HCT116 (cell line): ENCODE measurements around the gene TMCC1. TPM values are rescaled to one million over a fixed set of nuclear protein-coding genes. Genes with fewer than 3 reads are reported as not detected.

Experiments used
- ATAC-seq: fragments of 200-7000 bp; cut with Tn5 transposase; 2 replicates; pipeline ENCODE4 v1.9.1; 2020; ENCODE audit warnings: mild to moderate bottlenecking, moderate library complexity
- BruUV-seq: library from RNA; stranded (reverse); fragments of 400-500 nt; replicated peaks from 2 replicates; lab custom pipeline; 2021; lab: Mats Ljungman, UMichigan
- CTCF ChIA-PET: fragments of 300-600 bp; sonication (Branson Sonifier 250); formaldehyde crosslinking; loops from one replicate; lab custom pipeline; 2021; ENCODE audit warnings: antibody characterized with exemption; lab: Charles Lee
- POLR2A ChIA-PET: fragments of 300-600, 350-600 bp; sonication (Branson Sonifier 250); formaldehyde crosslinking; loops from one replicate; lab custom pipeline; 2021; ENCODE audit warnings: antibody characterized with exemption; lab: Charles Lee
- RAD21 ChIA-PET, 2 experiments: fragments of 300-600 bp; sonication (Branson Sonifier 250); formaldehyde crosslinking; loops; one replicate each; lab custom pipeline; 2023; ENCODE audit warnings: low total read pairs in 2 of 2; ENCODE audit not compliant: uncharacterized antibody in 2 of 2, unreplicated experiment in 2 of 2, low non-redundant PET in 1 of 2; lab: Charles Lee
- DNase-seq: peaks from one replicate; pipeline ENCODE4 v3.0.0-alpha.2; 2010; ENCODE audit warnings: low read depth, low spot score
- H2AFZ ChIP-seq: fragments of 200-600 bp; shearing (Covaris generic), sonication (generic); 2 replicates; pipeline ENCODE4 v1.6.1; 2017; ENCODE audit warnings: low read depth, mixed run types, mixed read lengths, antibody characterized with exemption, low read length; ENCODE audit not compliant: poor library complexity, severe bottlenecking
- H3K27ac ChIP-seq: 2 replicates; pipeline ENCODE4 v1.5.1; 2012; ENCODE audit warnings: low read depth, low read length
- H3K27me3 ChIP-seq: fragments of 200-600 bp; sonication (generic); 2 replicates; pipeline ENCODE4 v1.6.1; 2016; ENCODE audit warnings: mixed run types, low read length, mixed read lengths; ENCODE audit not compliant: insufficient read depth
- H3K36me3 ChIP-seq, 2 experiments: fragments of 200-500 bp in 1 of 2; fragments of 200-600 bp in 1 of 2; sonication (Bioruptor generic) in 1 of 2; sonication (generic) in 1 of 2; 2 replicates each; pipeline versions ENCODE4 v1.5.1 to v1.6.1; 2014 to 2016; ENCODE audit warnings: low read length in 2 of 2, inconsistent platforms in 1 of 2, mixed read lengths in 1 of 2, mixed run types in 1 of 2; ENCODE audit not compliant: insufficient read depth in 2 of 2, control insufficient read depth in 1 of 2
- H3K4me1 ChIP-seq, 2 experiments: fragments of 200-600 bp in 1 of 2; sonication (generic) in 1 of 2; 2 replicates each; pipeline versions ENCODE4 v1.5.1 to v1.6.1; 2012 to 2017; ENCODE audit warnings: low read length in 2 of 2, inconsistent platforms in 1 of 2, mild to moderate bottlenecking in 1 of 2, mixed read lengths in 1 of 2, mixed run types in 1 of 2, moderate library complexity in 1 of 2; ENCODE audit not compliant: insufficient read depth in 2 of 2, control insufficient read depth in 1 of 2
- H3K4me2 ChIP-seq: fragments of 200-600 bp; sonication (generic); 2 replicates; pipeline ENCODE4 v1.6.1; 2017; ENCODE audit warnings: mixed run types, low read length, mixed read lengths
- H3K4me3 ChIP-seq, 2 experiments: fragments of 200-600 bp in 1 of 2; sonication (generic) in 1 of 2; replicated peaks in 1 of 2; 2 replicates each; pipeline ENCODE4 v1.5.1; 2011 to 2016; ENCODE audit warnings: low read length in 2 of 2, control low read depth in 1 of 2, low read depth in 1 of 2, mild to moderate bottlenecking in 1 of 2, mixed read lengths in 1 of 2, mixed run types in 1 of 2
- H3K79me2 ChIP-seq: fragments of 200-600 bp; sonication (generic); 2 replicates; pipeline ENCODE4 v1.6.1; 2017; ENCODE audit warnings: mild to moderate bottlenecking, mixed run types, low read length, moderate library complexity, mixed read lengths; ENCODE audit not compliant: insufficient read depth
- H3K9ac ChIP-seq: fragments of 200-600 bp; sonication (generic); 2 replicates; pipeline ENCODE4 v1.6.1; 2016; ENCODE audit warnings: low read length, mixed read lengths
- H3K9me2 ChIP-seq: fragments of 200-600 bp; sonication (generic), shearing (Covaris generic); 2 replicates; pipeline ENCODE4 v1.6.1; 2017; ENCODE audit warnings: mixed run types, mild to moderate bottlenecking, moderate library complexity; ENCODE audit not compliant: insufficient read depth
- H3K9me3 ChIP-seq, 2 experiments: fragments of 200-500 bp in 1 of 2; fragments of 200-600 bp in 1 of 2; sonication (Bioruptor generic) in 1 of 2; sonication (generic) in 1 of 2; 2 replicates each; pipeline ENCODE4 v1.6.1; 2014 to 2017; ENCODE audit warnings: low read length in 2 of 2, mixed read lengths in 2 of 2, inconsistent platforms in 1 of 2, low read depth in 1 of 2, mild to moderate bottlenecking in 1 of 2, mixed run types in 1 of 2, moderate library complexity in 1 of 2; ENCODE audit not compliant: control insufficient read depth in 1 of 2, insufficient read depth in 1 of 2
- H4K20me1 ChIP-seq: fragments of 200-600 bp; sonication (generic), shearing (Covaris generic); 2 replicates; pipeline ENCODE4 v1.6.1; 2017; ENCODE audit warnings: mixed run types, mild to moderate bottlenecking, moderate library complexity; ENCODE audit not compliant: insufficient read depth
- CBX3 ChIP-seq: IDR thresholded peaks from 2 replicates; pipeline ENCODE4 v1.6.1; 2012; ENCODE audit warnings: low read depth
- CEBPB ChIP-seq: IDR thresholded peaks from 2 replicates; pipeline ENCODE4 v1.6.1; 2012; ENCODE audit warnings: low read depth
- EGR1 ChIP-seq: IDR thresholded peaks from 2 replicates; pipeline ENCODE4 v1.6.1; 2012; ENCODE audit warnings: low read depth
- EZH2 ChIP-seq: fragments of 200-600 bp; sonication (generic); IDR thresholded peaks from 2 replicates; pipeline ENCODE4 v1.6.1; 2017; ENCODE audit warnings: antibody characterized with exemption, mixed run types
- TCF7L2 ChIP-seq: IDR thresholded peaks from 2 replicates; pipeline ENCODE4 v1.7.0; 2011; ENCODE audit warnings: borderline replicate concordance, inconsistent platforms; ENCODE audit not compliant: insufficient read depth, insufficient read length; ENCODE audit errors: extremely low read depth
- YY1 ChIP-seq: IDR thresholded peaks from 2 replicates; pipeline ENCODE4 v1.6.1; 2011; ENCODE audit warnings: low read length, low read depth, moderate library complexity, mild to moderate bottlenecking; ENCODE audit not compliant: insufficient replicate concordance; ENCODE audit errors: extremely low read depth
- ZFX ChIP-seq: fragments of 450-650 bp; IDR thresholded peaks from 2 replicates; pipeline ENCODE4 v1.6.1; 2017
- intact Hi-C: fragments of 100-400 bp; cut with micrococcal nuclease; formaldehyde crosslinking; loops from 2 replicates; pipeline ENCODE4 v1.10.0; 2022
- total RNA-seq: library from RNA; stranded (reverse); gene quantifications from one replicate; pipeline ENCODE4 v1.2.1, GENCODE V29; 2021; ENCODE audit not compliant: unreplicated experiment
- TF ChIP-seq, protein P1 (sequence below): IDR thresholded peaks from 2 replicates; pipeline ENCODE4 v1.6.1; 2012; ENCODE audit warnings: low read depth
- TF ChIP-seq, protein P2 (sequence below), 3 experiments: fragments of 200-600 bp in 1 of 3; sonication (generic) in 1 of 3; IDR thresholded peaks in 2 of 3; conservative IDR thresholded peaks in 1 of 3; 2 replicates each; pipeline ENCODE4 v1.5.1; 2012 to 2017; ENCODE audit warnings: low read depth in 2 of 3, low read length in 2 of 3, antibody characterized with exemption in 1 of 3, borderline replicate concordance in 1 of 3, control low read depth in 1 of 3, mild to moderate bottlenecking in 1 of 3, mixed read lengths in 1 of 3, mixed run types in 1 of 3, moderate library complexity in 1 of 3; ENCODE audit not compliant: insufficient read depth in 1 of 3
- TF ChIP-seq, protein P3 (sequence below): IDR thresholded peaks from 2 replicates; pipeline ENCODE4 v1.6.1; 2011; ENCODE audit warnings: mild to moderate bottlenecking, low read length, moderate library complexity; ENCODE audit not compliant: insufficient replicate concordance; ENCODE audit errors: extremely low read depth

Gene TMCC1
- total RNA-seq, 1 experiment from 2014 or later, result 32.5 TPM

DNA sequence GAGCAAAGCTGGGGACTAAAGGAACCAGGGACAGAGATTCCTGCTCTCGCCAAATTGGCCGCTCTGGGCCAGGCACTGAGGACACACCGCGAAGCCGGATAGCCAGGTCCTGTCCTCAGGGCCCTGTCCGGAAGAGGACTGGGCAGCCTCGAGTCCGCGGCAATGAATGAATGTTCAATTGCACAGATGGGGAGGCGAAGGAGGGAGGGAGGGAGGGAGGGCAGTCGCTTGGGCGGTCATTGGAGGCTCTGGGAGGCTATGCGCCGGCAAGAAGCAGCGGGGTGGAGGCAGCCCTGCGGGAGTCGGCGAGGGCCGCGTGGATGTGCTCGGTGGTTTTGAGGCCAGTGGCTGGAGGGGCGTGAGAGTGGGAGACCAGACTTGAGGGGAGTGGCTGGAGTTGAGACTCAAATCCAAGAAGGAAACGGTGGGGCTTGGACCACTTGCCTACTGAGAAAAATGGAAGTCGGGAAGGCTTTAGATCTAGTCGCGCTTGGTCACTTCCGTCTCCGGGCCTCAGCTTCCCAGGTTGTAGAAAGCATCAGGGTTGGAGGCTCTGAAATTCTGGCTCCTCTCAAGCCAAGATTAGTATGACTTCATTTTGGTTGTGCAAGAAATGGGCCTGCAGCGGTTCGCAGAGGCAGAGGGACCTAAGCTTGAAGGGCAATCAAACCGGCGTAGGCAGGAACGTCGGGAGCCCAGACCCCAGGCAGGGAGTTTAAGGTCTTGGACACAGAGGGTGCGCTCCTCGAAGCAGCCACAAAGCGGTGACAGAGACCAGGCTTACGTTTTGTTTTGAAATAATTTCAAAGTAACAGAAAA lies 266.0 kb downstream of the TMCC1 start:
- H3K4me2 ChIP-seq, result peak overlapping the region; percentile 86
- peak overlapping the region; percentile 87 to 97 for H3K4me3 ChIP-seq
- H3K27ac ChIP-seq, result peak overlapping the region; percentile 97
- ATAC-seq (peak; percentile 47), DNase-seq (peak; percentile 61)
- no peaks in the 10 kb centered on the region for H3K27me3 ChIP-seq
- H4K20me1 ChIP-seq, result no peaks in the 10 kb centered on the region
- H3K9ac ChIP-seq, result peak overlapping the region; percentile 97
- H3K79me2 ChIP-seq, result no peaks in the 10 kb centered on the region
- no peaks in the 10 kb centered on the region for H3K9me2 ChIP-seq
- CTCF ChIA-PET, result interaction anchor here (0.5 to 4.3 kb wide), 12 partner anchors 22 to 902 kb away, joined by 3 to 33 read pairs (median 9); no protein-coding TSS in a partner anchor
- peaks cover 15 to 24% of the 10 kb centered on the region in 2 experiments for H3K4me1 ChIP-seq
- H2AFZ ChIP-seq, result peak overlapping the region; percentile 42
- TF ChIP-seq, protein P1, sequence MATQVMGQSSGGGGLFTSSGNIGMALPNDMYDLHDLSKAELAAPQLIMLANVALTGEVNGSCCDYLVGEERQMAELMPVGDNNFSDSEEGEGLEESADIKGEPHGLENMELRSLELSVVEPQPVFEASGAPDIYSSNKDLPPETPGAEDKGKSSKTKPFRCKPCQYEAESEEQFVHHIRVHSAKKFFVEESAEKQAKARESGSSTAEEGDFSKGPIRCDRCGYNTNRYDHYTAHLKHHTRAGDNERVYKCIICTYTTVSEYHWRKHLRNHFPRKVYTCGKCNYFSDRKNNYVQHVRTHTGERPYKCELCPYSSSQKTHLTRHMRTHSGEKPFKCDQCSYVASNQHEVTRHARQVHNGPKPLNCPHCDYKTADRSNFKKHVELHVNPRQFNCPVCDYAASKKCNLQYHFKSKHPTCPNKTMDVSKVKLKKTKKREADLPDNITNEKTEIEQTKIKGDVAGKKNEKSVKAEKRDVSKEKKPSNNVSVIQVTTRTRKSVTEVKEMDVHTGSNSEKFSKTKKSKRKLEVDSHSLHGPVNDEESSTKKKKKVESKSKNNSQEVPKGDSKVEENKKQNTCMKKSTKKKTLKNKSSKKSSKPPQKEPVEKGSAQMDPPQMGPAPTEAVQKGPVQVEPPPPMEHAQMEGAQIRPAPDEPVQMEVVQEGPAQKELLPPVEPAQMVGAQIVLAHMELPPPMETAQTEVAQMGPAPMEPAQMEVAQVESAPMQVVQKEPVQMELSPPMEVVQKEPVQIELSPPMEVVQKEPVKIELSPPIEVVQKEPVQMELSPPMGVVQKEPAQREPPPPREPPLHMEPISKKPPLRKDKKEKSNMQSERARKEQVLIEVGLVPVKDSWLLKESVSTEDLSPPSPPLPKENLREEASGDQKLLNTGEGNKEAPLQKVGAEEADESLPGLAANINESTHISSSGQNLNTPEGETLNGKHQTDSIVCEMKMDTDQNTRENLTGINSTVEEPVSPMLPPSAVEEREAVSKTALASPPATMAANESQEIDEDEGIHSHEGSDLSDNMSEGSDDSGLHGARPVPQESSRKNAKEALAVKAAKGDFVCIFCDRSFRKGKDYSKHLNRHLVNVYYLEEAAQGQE, result no peak
- TF ChIP-seq EZH2, result no peak
- 0 out of 2 replicates have a peak, but pooled peaks have one; percentile 69 for TF ChIP-seq ZFX
- no peak for TF ChIP-seq CBX3
- TF ChIP-seq, protein P2, sequence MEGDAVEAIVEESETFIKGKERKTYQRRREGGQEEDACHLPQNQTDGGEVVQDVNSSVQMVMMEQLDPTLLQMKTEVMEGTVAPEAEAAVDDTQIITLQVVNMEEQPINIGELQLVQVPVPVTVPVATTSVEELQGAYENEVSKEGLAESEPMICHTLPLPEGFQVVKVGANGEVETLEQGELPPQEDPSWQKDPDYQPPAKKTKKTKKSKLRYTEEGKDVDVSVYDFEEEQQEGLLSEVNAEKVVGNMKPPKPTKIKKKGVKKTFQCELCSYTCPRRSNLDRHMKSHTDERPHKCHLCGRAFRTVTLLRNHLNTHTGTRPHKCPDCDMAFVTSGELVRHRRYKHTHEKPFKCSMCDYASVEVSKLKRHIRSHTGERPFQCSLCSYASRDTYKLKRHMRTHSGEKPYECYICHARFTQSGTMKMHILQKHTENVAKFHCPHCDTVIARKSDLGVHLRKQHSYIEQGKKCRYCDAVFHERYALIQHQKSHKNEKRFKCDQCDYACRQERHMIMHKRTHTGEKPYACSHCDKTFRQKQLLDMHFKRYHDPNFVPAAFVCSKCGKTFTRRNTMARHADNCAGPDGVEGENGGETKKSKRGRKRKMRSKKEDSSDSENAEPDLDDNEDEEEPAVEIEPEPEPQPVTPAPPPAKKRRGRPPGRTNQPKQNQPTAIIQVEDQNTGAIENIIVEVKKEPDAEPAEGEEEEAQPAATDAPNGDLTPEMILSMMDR (IDR thresholded peaks at IDR 0.05 in 2 of 3, conservative IDR thresholded peaks at IDR 0.05 in 1 of 3; ENCODE audit: borderline replicate concordance in 1 of 3, insufficient read depth in 1 of 3, low read depth in 2 of 3, low read length in 2 of 3), result peak in 2 of 3 experiments; percentile 90 to 94; a peak in 4 of 6 replicates
- TF ChIP-seq, protein P3, sequence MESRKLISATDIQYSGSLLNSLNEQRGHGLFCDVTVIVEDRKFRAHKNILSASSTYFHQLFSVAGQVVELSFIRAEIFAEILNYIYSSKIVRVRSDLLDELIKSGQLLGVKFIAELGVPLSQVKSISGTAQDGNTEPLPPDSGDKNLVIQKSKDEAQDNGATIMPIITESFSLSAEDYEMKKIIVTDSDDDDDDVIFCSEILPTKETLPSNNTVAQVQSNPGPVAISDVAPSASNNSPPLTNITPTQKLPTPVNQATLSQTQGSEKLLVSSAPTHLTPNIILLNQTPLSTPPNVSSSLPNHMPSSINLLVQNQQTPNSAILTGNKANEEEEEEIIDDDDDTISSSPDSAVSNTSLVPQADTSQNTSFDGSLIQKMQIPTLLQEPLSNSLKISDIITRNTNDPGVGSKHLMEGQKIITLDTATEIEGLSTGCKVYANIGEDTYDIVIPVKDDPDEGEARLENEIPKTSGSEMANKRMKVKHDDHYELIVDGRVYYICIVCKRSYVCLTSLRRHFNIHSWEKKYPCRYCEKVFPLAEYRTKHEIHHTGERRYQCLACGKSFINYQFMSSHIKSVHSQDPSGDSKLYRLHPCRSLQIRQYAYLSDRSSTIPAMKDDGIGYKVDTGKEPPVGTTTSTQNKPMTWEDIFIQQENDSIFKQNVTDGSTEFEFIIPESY, result no peak
- TF ChIP-seq EGR1, result no peak
- TF ChIP-seq CEBPB, result no peak
- peak; percentile 58 for TF ChIP-seq TCF7L2
- TF ChIP-seq YY1, result peak; percentile 7
- TF ChIP-seq, all 23 proteins: peak for 4
- BruUV-seq, result TSS peak; percentile 79
- no peaks in the 10 kb centered on the region for H3K36me3 ChIP-seq
- no peaks in the 10 kb centered on the region for H3K9me3 ChIP-seq
- ChIA-PET POLR2A (no interaction called here), RAD21 (interaction anchor here in 1 of 2 experiments (0.8 to 2.0 kb wide), 2 partner anchors 137 to 203 kb away, joined by 3 to 5 read pairs; no protein-coding TSS in a partner anchor)
- intact Hi-C loops, result loop anchor here (1.0 to 5.0 kb wide), 5 partner anchors 137 to 480 kb away; no protein-coding TSS in a partner anchor
